ENCODE data around the gene SMARCA2.

SMARCA2 gene

DNA sequence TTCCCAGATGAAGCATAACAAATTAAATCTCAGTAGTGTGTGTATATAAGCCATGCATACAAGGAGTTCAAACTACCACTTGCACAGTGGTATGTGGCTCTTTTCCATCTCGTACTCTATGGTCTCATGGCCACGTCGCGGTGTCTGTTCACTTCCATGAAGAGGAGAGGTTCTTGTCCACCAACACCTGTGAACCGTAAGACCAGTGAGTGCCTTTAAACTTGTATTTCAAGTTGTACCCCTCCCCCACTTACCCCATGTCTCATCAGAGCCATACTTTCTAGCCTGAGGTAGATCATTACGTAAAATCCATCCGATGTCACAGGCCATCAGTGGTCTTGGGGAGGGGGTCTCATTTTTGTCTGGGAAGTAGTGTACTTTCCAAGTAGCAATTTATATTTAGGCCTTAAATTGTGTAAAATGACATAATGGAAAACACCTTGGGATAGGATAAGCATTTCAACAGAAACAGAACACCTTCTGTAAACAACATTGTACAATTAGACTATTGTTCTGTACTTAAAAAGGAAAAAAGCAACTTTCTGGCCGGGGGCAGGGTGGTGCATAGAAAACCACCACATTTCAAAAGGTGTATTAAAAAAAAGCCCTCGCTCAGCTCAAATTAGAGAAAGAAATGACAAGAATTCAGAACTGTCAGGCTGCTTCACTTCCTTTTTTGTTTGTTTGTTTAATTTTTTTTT lies 163.0 kb downstream of the SMARCA2 start:
- DNase-seq: no peak

- DNase-seq: no peak
Observed at GRCh38 chr9:2179567-2179966, 164.4 kb downstream of the SMARCA2 start.

- no peak for DNase-seq
Observed at GRCh38 chr9:2180154-2180553, 165.0 kb downstream of the SMARCA2 start.

DNA sequence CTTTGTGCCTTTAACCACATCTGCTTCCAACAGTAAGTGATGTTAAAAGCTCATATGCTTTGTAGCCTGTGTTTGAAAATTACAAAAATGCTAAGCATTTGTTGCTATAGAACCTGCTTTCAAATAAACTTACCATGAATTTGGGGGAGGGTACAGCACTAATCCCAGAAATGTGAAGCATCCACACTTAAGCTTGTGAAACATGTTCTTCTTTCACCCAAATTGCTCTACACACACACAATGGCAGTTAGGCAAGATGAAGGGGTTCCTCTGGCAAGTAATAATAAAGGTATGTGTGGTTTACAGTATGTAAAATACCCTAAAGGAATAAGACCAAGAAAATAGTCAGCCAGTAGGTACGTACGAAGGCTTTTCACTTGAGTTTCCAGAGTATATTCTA lies 165.6 kb downstream of the SMARCA2 start:
- DNase-seq: no peak

- no peak for DNase-seq
Observed at GRCh38 chr9:2181792-2182191, 166.6 kb downstream of the SMARCA2 start.

- no peak for DNase-seq
Observed at GRCh38 chr9:2190939-2191608, 175.9 kb downstream of the SMARCA2 start.

GRCh38 chr9:2191609-2191972 lies 176.4 kb downstream of the SMARCA2 start:
- DNase-seq: no peak

DNA sequence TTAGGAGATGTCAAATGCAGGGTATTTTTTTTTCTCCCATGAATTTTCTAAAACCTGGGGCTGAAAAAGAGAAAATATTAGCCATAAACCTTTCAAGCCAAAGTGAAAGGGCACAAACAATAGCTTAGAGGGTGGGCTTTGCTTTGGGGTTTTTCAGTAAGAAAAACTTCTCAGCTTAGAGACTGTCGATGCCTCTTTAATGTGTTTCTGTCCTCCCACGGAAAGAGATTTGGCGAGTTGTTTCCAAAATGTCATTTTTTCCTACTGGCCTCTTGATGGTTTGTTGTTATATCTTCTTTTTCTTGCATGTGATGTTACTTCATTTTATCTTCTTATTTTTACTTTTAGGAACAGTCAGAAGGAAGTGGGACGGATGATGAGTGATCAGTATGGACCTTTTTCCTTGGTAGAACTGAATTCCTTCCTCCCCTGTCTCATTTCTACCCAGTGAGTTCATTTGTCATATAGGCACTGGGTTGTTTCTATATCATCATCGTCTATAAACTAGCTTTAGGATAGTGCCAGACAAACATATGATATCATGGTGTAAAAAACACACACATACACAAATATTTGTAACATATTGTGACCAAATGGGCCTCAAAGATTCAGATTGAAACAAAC lies 177.3 kb downstream of the SMARCA2 start:
- DNase-seq: no peak

DNA sequence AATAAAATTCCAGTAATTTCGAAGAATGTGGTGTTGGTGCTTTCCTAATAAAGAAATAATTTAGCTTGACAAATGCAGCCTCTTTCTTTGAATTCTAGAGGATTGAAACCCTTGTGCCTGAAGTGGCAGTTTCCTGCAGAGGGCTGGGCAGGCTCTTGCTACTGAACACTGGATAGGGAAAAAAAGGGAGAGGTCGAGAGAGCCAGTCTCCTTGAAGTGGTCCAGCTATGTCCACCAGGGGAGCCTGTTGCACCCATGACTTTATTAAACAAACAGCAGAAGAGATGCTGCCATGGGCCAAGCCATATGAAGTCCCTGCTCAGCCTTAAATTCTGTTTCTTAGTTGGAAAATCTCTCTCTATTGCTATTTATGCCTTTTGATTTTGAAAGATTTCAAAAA lies 178.4 kb downstream of the SMARCA2 start:
- DNase-seq: no peak

- DNase-seq: no peak
Observed at GRCh38 chr9:2195211-2195610, 180.1 kb downstream of the SMARCA2 start.

- DNase-seq: no peak
Observed at GRCh38 chr9:2196757-2197156, 181.6 kb downstream of the SMARCA2 start.

GRCh38 chr9:2198956-2199635 lies 183.9 kb downstream of the SMARCA2 start:
- DNase-seq: no peak

DNA sequence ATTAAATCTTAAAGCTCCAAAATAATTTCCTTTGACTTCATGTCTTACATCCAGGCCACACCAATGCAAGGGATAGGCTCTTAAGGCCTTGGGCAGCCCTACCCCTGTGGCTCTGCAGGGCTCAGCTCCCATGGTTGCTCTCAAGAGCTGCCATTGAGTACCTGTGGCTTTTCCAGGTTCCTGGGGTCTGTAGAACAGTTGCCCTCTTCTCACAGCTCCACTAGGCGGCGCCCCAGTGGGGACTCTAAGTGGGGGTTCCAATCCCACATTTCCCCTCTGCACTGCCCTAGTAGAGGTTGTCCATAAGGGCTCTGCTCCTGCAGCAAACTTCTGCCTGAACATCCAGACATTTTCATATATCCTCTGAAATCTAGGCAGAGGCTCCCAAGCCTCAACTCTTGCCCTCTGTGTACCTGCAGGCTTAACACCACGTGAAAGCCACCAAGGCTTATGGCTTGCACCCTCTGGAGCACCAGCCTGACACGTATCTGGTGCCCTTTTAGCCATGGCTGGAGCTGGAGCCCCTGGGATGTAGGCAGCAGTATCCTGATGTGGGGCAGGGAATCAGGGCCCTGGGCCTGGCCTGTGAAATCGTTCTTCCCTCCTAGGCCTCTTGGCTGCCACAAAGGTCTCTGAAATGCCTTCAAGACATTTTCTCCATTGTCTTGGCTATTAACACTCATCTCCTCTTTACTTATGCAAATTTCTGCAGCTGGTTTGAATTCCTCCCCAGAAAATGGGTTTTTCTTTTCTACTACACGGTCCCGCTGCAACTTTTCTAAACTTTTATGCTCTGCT lies 185.1 kb downstream of the SMARCA2 start:
- no peak for DNase-seq

DNA sequence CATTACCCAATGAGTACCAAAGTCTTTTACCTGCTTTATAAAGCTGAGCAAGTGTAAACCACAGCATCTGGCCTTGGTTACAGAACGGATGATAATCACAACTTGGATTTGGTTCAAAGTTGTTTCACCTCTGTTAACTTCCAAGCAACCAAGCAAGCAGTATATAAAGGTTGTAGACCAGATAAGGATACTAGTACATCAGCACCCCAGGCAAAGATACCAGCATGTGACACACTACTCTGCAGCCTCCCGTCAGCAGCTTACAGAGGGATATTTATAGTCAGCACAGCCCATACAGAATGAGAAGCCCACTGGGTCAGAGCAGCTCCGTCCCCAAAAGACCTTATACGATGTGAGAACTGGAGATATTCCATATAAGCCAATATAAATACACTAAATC lies 193.3 kb downstream of the SMARCA2 start:
- no peak for DNase-seq

- DNase-seq: no peak
Observed at GRCh38 chr9:2208991-2209390, 193.8 kb downstream of the SMARCA2 start.

- no peak for DNase-seq
Observed at GRCh38 chr9:2209400-2209799, 194.3 kb downstream of the SMARCA2 start.

DNA sequence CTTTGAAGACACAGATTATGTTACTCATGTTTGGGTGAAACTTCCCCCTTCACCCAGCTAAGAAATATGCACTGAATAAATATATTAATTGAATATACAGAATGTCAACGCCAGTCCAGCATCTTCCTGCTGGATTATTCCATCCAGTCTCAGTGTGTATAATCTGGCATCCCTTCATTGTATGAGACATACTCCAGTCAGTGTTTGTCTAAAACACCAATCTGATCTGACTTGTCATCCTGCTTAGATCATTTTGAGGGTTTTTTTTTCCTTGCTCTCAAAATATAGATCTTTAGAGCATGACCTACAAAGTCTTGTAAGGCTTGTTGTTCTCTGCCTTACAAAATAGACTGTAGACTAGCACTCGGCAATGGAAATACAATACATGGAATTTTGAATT lies 195.1 kb downstream of the SMARCA2 start:
- DNase-seq: no peak

- no peak for DNase-seq
Observed at GRCh38 chr9:2213830-2214468, 198.8 kb downstream of the SMARCA2 start.

GRCh38 chr9:2214707-2215106 lies 199.6 kb downstream of the SMARCA2 start:
- DNase-seq: no peak

DNA sequence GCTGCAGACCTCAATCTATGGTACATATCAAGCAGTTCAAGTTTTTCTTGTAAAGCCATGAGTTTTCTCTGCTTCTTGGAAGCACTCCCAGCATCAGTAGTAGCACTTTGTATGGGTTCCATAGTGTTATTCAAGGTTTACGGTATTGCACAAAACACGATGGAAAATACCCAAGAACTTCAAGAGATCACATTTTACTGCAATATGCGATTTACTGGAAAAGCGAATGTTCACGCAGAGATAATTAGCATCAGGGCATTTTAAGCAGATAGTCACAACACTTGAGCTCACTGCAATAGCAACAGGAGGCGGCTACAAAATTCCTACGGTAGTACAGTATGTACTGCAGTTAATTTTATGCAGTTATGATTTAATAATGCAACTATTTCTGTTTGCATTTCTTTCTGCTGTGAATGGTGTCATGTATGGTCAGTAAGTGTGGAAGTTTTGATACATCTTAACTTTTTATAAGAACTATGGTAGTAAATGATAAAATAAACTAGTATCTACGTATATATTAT lies 200.8 kb downstream of the SMARCA2 start:
- DNase-seq: no peak

DNA sequence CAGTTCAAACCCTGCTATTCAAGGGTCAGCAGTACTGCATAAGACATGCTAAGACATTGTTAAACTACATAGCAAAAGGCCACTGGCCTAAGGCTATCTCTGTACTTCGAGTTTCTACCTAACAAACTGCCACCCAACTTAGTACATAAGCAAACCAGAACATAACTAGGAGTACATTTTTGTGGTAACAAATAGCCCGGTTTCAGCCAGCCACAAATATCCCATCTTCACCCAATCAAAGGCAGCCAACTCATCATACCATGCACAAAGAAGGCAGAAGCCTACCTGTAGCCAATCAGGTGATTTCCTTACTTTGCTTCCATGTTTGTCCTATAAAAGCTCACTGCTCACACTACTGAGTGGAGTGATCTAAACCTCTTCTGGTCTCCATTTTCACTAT lies 201.4 kb downstream of the SMARCA2 start:
- DNase-seq: no peak

- DNase-seq: no peak
Observed at GRCh38 chr9:2217540-2217939, 202.4 kb downstream of the SMARCA2 start.
